Activated T-helper 9 cell treated with anti-CD3 and anti-CD28 coated beads, Interleukin-2, amount 50 U/mL, for 16 hours (primary cell): ENCODE results near the gene TTYH1.

Source experiments
- DNase-seq: peaks from one replicate; pipeline ENCODE4 v3.0.0-alpha.2; 2020; ENCODE audit warnings: low read depth

Gene TTYH1

GRCh38 chr19:54481326-54481930, 66.2 kb downstream of the TTYH1 start:
- DNase-seq = no peak

DNA sequence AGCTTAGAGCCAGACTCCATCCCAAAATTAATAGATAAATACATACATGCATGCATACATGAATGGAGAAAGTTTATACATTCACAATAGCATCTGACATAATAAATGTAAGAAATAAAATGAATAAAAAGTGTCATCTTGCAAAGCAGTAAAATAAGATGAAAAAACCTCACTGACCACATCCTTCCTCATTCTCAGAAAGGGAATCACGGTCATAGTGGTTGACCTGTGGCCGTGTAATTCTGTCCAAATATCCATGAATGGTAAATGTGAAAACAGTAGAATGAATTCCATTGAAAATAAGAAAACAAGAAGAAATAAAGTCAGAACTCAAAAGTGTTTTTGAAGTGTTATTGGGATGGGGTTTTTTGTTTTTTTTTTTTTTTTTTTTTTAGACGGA, 67.6 kb downstream of the TTYH1 start:
- DNase-seq = no peak

DNA sequence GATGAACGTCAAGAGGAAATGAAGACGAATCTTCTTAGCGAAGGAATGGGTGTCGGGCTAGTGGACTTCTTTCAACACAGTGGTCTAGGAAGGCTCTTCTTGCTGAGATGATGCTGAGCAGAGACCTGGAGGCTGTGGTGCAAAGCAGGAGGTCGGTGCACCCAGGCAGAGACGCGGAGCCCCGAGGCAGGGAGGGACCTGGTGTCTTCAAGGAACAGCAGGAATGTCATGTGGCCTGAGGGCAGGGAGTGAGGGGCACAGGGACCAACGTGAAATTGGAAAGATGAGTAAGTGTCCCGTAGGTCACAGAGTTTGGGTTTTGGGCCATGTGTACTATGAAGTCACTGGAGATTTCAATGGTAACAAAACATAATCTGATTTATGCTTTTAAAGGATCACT, 69.2 kb downstream of the TTYH1 start:
- no peak for DNase-seq

DNA sequence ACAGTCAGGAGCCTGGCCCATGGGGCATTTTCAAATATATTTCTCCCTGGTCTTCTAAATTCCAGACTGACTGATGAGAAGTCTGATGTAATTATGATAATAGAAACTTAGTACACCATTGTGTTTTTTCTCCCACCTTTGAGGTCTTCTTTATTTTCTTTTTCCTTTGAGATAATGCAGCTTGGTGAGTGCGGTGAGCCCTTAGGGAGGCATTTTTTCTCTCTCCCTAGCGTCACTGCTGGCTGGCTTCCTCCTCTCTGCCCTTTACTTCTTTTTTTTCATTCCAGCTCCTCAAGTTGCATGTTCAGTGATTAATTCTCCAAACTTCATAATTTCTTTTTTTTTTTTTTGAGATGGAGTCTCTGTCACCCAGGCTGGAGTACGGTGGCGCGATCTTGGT, 70.6 kb downstream of the TTYH1 start:
- DNase-seq = no peak
